Hepatocyte (in vitro differentiated cells): ENCODE results near the gene GPR3. TPM values are rescaled to one million over a fixed set of nuclear protein-coding genes. Genes with fewer than 3 reads are reported as not detected.
A peak's percentile ranks its signal among the peaks of the same experiment; 100 is the strongest.
"Not testable (repeated sequence)": the region's sequence is repeated elsewhere in the genome, so short reads cannot be mapped to it uniquely, and the experiment has no call there.

Experiments used
- DNase-seq: peaks from one replicate; pipeline ENCODE4 v3.0.0-alpha.2; 2016; ENCODE audit warnings: low spot score
- H2AFZ ChIP-seq: fragments of 200-600 bp; sonication (generic); 2 replicates; pipeline ENCODE4 v1.6.0; 2016; ENCODE audit warnings: antibody characterized with exemption, mild to moderate bottlenecking
- H3K27ac ChIP-seq: fragments of 200-600 bp; sonication (generic); 2 replicates; pipeline ENCODE4 v1.5.1; 2016; ENCODE audit warnings: mild to moderate bottlenecking
- H3K27me3 ChIP-seq: fragments of 200-600 bp; sonication (generic); 2 replicates; pipeline ENCODE4 v1.6.1; 2016
- H3K36me3 ChIP-seq: fragments of 200-600 bp; sonication (generic); replicated peaks from 2 replicates; pipeline ENCODE4 v1.5.1; 2016; ENCODE audit warnings: low read depth; ENCODE audit not compliant: insufficient read depth
- H3K4me1 ChIP-seq: fragments of 200-600 bp; sonication (generic); 2 replicates; pipeline ENCODE4 v1.5.1; 2016; ENCODE audit warnings: mild to moderate bottlenecking, moderate library complexity; ENCODE audit not compliant: insufficient read depth
- H3K4me2 ChIP-seq: fragments of 200-600 bp; sonication (generic); 2 replicates; pipeline ENCODE4 v1.6.0; 2016
- H3K4me3 ChIP-seq: fragments of 200-600 bp; sonication (generic); 2 replicates; pipeline ENCODE4 v1.5.1; 2016; ENCODE audit warnings: mild to moderate bottlenecking
- H3K79me2 ChIP-seq: fragments of 200-600 bp; sonication (generic); 2 replicates; pipeline ENCODE4 v1.6.0; 2017; ENCODE audit warnings: mild to moderate bottlenecking
- H3K9me2 ChIP-seq: fragments of 200-600 bp; sonication (generic); replicated peaks from 2 replicates; pipeline ENCODE4 v1.6.0; 2017; ENCODE audit warnings: mild to moderate bottlenecking; ENCODE audit not compliant: insufficient read depth
- H3K9me3 ChIP-seq: fragments of 200-600 bp; sonication (generic); 2 replicates; pipeline ENCODE4 v1.5.1; 2016; ENCODE audit warnings: low read depth, mild to moderate bottlenecking
- H4K20me1 ChIP-seq: fragments of 200-600 bp; sonication (generic); 2 replicates; pipeline ENCODE4 v1.6.0; 2016; ENCODE audit warnings: mild to moderate bottlenecking; ENCODE audit not compliant: insufficient read depth, poor library complexity, severe bottlenecking
- EZH2 ChIP-seq: fragments of 200-600 bp; sonication (generic); IDR thresholded peaks from 2 replicates; pipeline ENCODE4 v1.6.1; 2016; ENCODE audit warnings: antibody characterized with exemption, mild to moderate bottlenecking, borderline replicate concordance
- EZH2phosphoT487 ChIP-seq: fragments of 200-600 bp; sonication (generic); IDR thresholded peaks from one replicate; pipeline ENCODE4 v1.6.1; 2018; ENCODE audit warnings: antibody characterized with exemption, mild to moderate bottlenecking, low read depth, moderate library complexity; ENCODE audit not compliant: unreplicated experiment, severe bottlenecking
- WGBS: methylation state at CpG from one replicate; pipeline ENCODE4 v1.1.6; 2016; ENCODE audit warnings: low lambda C conversion rate; ENCODE audit errors: missing lambda C conversion rate; 5-methylcytosine and 5-hydroxymethylcytosine counted together
- polyA plus RNA-seq: library from polyadenylated mRNA; unstranded; fragments of >200 nt; fragmentation: Nextera tagmentation; extraction: Ambion mirVana; gene quantifications from 2 replicates; pipeline ENCODE4 v1.2.1, GENCODE V29; 2016
- total RNA-seq: library from RNA; depleted of rRNA; stranded (reverse); fragments of >200 nt; gene quantifications from 2 replicates; pipeline ENCODE4 v1.2.3, GENCODE V29; 2014
- TF ChIP-seq, protein P1 (sequence below): fragments of 200-600 bp; sonication (generic); IDR thresholded peaks from 2 replicates; pipeline ENCODE4 v1.5.1; 2016; ENCODE audit warnings: antibody characterized with exemption, mild to moderate bottlenecking; ENCODE audit not compliant: poor library complexity

GPR3 gene
- total and polyA plus RNA-seq, 2 experiments from 2014 or later, result 0.47 to 2.2 TPM

DNA sequence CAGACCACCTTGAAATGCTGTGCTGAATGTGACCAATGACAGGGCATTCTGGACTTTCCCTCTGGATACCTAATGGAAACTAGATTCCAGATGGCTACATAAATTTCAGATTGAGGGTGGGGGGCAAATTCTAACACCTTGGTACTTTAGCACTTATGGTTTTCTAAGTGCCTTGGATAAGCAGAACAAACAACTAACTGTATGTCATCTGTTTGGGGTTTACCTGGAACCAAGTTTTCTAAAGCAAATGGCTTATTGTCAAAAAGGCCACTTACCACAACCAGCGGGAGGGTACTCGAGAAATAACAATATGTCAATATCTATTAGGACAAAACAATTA is 39.1 kb downstream of the GPR3 start:
- 80% methylated on average over 2 of the region's 2 CpGs for WGBS
- no peak for DNase-seq
- H3K4me1 ChIP-seq, result peaks cover 48% of the 10 kb centered on the region
- H3K9me2 ChIP-seq, result no peaks in the 10 kb centered on the region
- no peaks in the 10 kb centered on the region for H3K36me3 ChIP-seq
- no peaks in the 10 kb centered on the region for H3K27me3 ChIP-seq
- H3K79me2 ChIP-seq, result peaks cover 78% of the 10 kb centered on the region
- peaks cover 43% of the 10 kb centered on the region for H4K20me1 ChIP-seq
- no peaks in the 10 kb centered on the region for H3K9me3 ChIP-seq
- TF ChIP-seq EZH2phosphoT487 (no peak), EZH2 (no peak)
- TF ChIP-seq, protein P1, sequence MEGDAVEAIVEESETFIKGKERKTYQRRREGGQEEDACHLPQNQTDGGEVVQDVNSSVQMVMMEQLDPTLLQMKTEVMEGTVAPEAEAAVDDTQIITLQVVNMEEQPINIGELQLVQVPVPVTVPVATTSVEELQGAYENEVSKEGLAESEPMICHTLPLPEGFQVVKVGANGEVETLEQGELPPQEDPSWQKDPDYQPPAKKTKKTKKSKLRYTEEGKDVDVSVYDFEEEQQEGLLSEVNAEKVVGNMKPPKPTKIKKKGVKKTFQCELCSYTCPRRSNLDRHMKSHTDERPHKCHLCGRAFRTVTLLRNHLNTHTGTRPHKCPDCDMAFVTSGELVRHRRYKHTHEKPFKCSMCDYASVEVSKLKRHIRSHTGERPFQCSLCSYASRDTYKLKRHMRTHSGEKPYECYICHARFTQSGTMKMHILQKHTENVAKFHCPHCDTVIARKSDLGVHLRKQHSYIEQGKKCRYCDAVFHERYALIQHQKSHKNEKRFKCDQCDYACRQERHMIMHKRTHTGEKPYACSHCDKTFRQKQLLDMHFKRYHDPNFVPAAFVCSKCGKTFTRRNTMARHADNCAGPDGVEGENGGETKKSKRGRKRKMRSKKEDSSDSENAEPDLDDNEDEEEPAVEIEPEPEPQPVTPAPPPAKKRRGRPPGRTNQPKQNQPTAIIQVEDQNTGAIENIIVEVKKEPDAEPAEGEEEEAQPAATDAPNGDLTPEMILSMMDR, result no peak
- no peak overlapping the region for H2AFZ ChIP-seq
- no peak overlapping the region for H3K4me2 ChIP-seq
- H3K4me3 ChIP-seq, result no peak overlapping the region
- no peak overlapping the region for H3K27ac ChIP-seq

DNA sequence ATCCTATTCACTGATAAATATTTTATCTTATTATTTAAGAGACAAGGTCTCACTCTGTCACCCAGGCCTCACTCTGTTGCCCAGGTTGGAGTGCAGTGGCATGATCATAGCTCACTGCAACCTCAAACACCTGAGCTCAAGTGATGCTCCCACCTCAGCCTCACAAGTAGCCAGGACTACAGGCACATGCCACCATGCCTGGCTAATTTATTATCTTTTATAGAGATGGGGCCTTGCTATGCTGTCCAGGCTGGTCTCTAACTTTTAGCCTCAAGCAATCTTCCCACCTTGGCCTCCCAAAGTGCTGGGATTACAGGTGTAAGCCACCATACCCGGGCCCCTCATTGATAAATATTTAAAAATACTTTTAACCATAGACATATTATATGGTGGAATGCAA is 40.3 kb downstream of the GPR3 start:
- H3K4me1 ChIP-seq, result peaks cover 43% of the 10 kb centered on the region
- DNase-seq, H3K4me2 ChIP-seq, H3K27me3 ChIP-seq, H3K9me3 ChIP-seq, H2AFZ ChIP-seq, H3K36me3 ChIP-seq, H3K4me3 ChIP-seq, H3K27ac ChIP-seq, H3K9me2 ChIP-seq: not testable (repeated sequence)
- 88% methylated on average over 1 of the region's 1 CpG for WGBS
- peaks cover 39% of the 10 kb centered on the region for H4K20me1 ChIP-seq
- H3K79me2 ChIP-seq, result peaks cover 83% of the 10 kb centered on the region

DNA sequence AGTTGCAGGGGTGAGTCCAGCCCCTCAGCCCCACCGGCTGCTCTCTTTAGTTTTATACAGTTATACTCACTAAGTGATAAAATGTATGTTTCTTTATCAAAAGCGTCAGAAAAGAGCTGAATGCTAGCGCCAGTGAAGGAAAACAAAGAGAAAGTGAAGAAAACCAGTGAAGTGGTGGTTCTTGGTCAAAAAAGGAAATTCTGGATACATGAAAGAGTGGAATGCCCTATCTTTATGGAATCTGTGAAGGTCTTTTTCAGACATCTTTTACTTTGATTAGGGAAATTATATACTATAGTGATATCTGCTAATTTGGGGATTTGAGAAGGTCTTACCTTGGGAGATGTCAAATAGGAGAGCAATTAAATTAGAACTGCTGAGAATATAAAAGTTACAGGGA is 41.3 kb downstream of the GPR3 start:
- peaks cover 45% of the 10 kb centered on the region for H4K20me1 ChIP-seq
- H3K36me3 ChIP-seq, result no peaks in the 10 kb centered on the region
- H3K27ac ChIP-seq, result no peak overlapping the region
- DNase-seq, result no peak
- H3K9me3 ChIP-seq, result no peaks in the 10 kb centered on the region
- 96% methylated on average over 3 of the region's 3 CpGs for WGBS
- peaks cover 33% of the 10 kb centered on the region for H3K4me1 ChIP-seq
- no peak overlapping the region for H2AFZ ChIP-seq
- no peak overlapping the region for H3K4me3 ChIP-seq
- no peaks in the 10 kb centered on the region for H3K27me3 ChIP-seq
- TF ChIP-seq EZH2, result no peak
- TF ChIP-seq, protein P1, result no peak
- no peak for TF ChIP-seq EZH2phosphoT487
- peaks cover 92% of the 10 kb centered on the region for H3K79me2 ChIP-seq
- no peak overlapping the region for H3K4me2 ChIP-seq
- no peaks in the 10 kb centered on the region for H3K9me2 ChIP-seq

DNA sequence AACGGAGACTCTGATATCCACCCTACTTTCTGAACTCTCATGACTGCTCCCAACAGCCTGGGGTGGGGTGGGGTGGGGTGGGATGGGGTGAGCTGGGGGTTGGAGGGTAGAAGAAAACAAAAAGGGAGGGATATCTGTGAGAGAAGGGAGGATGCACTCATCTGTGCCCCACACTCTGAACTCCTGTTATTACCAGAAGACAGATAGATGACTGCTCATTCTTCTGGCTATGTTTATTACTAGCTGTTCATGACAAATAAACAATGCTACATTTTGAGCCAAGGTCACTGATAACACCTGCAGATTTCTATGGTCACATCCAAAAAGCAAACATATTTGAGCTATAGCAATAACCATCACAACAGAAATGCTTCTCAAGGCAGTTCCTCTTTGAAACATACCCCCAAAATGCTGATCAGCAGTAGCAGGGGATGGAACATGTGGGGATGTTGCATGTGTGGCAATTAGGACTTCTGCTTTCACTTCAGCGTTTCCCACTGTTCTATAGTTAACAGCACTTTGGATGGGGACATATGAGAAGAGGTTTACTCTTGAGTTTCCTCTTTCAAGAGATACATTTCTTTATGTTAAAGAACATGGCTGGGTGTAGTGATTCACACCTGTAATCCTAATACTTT is 43.3 kb downstream of the GPR3 start:
- Histone ChIP-seq H3K36me3 (no peaks in the 10 kb centered on the region), H3K9me2 (no peaks in the 10 kb centered on the region), H2AFZ (no peak overlapping the region), H3K79me2 (peaks cover 95% of the 10 kb centered on the region), H3K27ac (peak overlapping the region; percentile 76), H3K27me3 (no peaks in the 10 kb centered on the region), H3K4me1 (peaks cover 20% of the 10 kb centered on the region), H3K4me2 (peak overlapping the region; percentile 48), H3K4me3 (no peak overlapping the region), H4K20me1 (peaks cover 54% of the 10 kb centered on the region), H3K9me3 (no peaks in the 10 kb centered on the region)
- no peak for DNase-seq
- TF ChIP-seq, protein P1, result no peak
- WGBS, result 92% methylated on average over 2 of the region's 2 CpGs
